Measurements from ENCODE around the gene TFAP2C. TPM values are rescaled to one million over a fixed set of nuclear protein-coding genes. Genes with fewer than 3 reads are reported as not detected.

The TFAP2C gene
- total RNA-seq, 1 experiment from 2014 or later = 34.8 TPM

GRCh38 chr20:56646599-56646998 lies 17.5 kb downstream of the TFAP2C start:
- Histone ChIP-seq H3K79me2 (ENCODE audit: low read depth) (no peaks in the 10 kb centered on the region), H3K36me3 (ENCODE audit: low read depth) (peaks cover 7% of the 10 kb centered on the region; the same call in 1 of the 2 replicates), H3K4me3 (no peak overlapping the region), H3K9me2 (ENCODE audit: insufficient read depth) (no peaks in the 10 kb centered on the region), H4K20me1 (ENCODE audit: insufficient read depth) (no peaks in the 10 kb centered on the region), H3K4me1 (replicated peaks; ENCODE audit: insufficient read depth) (no peaks in the 10 kb centered on the region), H3K27me3 (ENCODE audit: insufficient read depth, low read depth) (no peaks in the 10 kb centered on the region), H2AFZ (no peak overlapping the region), H3K9me3 (ENCODE audit: insufficient read depth, low read depth) (no peaks in the 10 kb centered on the region), H3F3A (ENCODE audit: insufficient read depth, low read depth) (no peaks in the 10 kb centered on the region), H3K27ac (no peak overlapping the region), H3K4me2 (no peak overlapping the region)
- no TSS peak for BruUV-seq (replicated peaks)
- intact Hi-C loops (cut with micrococcal nuclease; ENCODE audit: unreplicated experiment) = no loop called here
- TF ChIP-seq CTCF (conservative IDR thresholded peaks at IDR 0.05) = no peak
- no peak for TF ChIP-seq EZH2 (IDR thresholded peaks at IDR 0.05; ENCODE audit: low read depth)
- ChIA-PET POLR2A (ENCODE audit: unreplicated experiment) (no interaction called here), CTCF (no interaction called here)
- no peak for DNase-seq

DNA sequence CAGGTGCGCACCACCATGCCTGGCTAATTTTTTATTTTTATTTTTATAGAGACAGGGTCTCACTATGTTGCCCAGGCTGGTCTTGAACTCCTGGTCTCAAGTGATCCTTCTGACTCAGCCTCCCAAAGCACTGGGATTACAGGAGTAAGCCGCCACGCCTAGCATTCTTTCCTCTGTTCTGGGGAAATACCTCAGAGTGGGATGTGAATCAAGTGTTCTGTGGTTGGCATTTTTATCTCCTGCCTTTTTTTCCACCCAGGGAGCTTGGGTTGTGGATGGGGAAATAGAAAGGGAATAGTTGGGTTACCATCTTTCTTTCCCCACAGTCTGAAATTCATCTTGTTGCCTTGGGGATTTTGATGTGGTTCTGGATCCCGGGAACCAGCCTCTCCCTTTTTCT lies 24.1 kb downstream of the TFAP2C start:
- H3K4me1 ChIP-seq (replicated peaks; ENCODE audit: insufficient read depth) = no peaks in the 10 kb centered on the region
- CTCF ChIA-PET = no interaction called here
- H3K4me3 ChIP-seq = no peak overlapping the region
- no peaks in the 10 kb centered on the region for H3K9me2 ChIP-seq (ENCODE audit: insufficient read depth)
- H3K27me3 ChIP-seq (ENCODE audit: insufficient read depth, low read depth) = no peaks in the 10 kb centered on the region
- no peak overlapping the region for H3K4me2 ChIP-seq
- H3K27ac ChIP-seq = no peak overlapping the region
- no peaks in the 10 kb centered on the region for H3K9me3 ChIP-seq (ENCODE audit: insufficient read depth, low read depth)
- no peak for TF ChIP-seq CTCF (conservative IDR thresholded peaks at IDR 0.05)
- no peak for TF ChIP-seq EZH2 (IDR thresholded peaks at IDR 0.05; ENCODE audit: low read depth)
- no peaks in the 10 kb centered on the region for H3F3A ChIP-seq (ENCODE audit: insufficient read depth, low read depth)
- peak in 1 of 2 experiments; percentile 12 for DNase-seq
- H4K20me1 ChIP-seq (ENCODE audit: insufficient read depth) = no peaks in the 10 kb centered on the region
- BruUV-seq (replicated peaks) = no TSS peak
- H3K36me3 ChIP-seq (ENCODE audit: low read depth) = no peaks in the 10 kb centered on the region
- POLR2A ChIA-PET (ENCODE audit: unreplicated experiment) = no interaction called here
- no peaks in the 10 kb centered on the region for H3K79me2 ChIP-seq (ENCODE audit: low read depth)
- H2AFZ ChIP-seq = no peak overlapping the region
- intact Hi-C loops (cut with micrococcal nuclease; ENCODE audit: unreplicated experiment) = no loop called here

DNA sequence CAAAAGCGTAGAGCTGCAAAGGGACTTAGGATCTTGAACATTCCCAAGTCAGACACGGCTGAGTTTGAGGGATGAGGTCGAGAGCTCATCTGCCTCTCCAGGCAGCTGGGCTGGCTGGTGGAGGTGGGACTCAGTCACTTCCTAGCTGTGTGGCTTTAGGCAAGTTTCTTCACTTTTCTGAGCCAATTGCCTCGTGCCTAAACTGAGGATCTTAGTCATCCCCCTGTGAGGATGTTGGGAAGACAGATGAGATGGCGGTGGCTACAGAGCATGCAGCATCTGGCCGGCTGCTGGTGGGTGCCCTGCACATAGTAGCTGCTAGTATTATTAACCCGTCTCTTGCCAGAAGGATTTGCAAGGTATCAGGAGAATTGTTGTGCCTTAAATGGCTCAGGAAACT lies 27.5 kb downstream of the TFAP2C start:
- Histone ChIP-seq H3K79me2 (ENCODE audit: low read depth) (no peaks in the 10 kb centered on the region), H3K4me1 (replicated peaks; ENCODE audit: insufficient read depth) (no peaks in the 10 kb centered on the region), H3K9me2 (ENCODE audit: insufficient read depth) (no peaks in the 10 kb centered on the region), H3K36me3 (ENCODE audit: low read depth) (no peaks in the 10 kb centered on the region), H3K4me3 (no peak overlapping the region), H4K20me1 (ENCODE audit: insufficient read depth) (no peaks in the 10 kb centered on the region), H3F3A (ENCODE audit: insufficient read depth, low read depth) (no peaks in the 10 kb centered on the region), H2AFZ (no peak overlapping the region), H3K9me3 (ENCODE audit: insufficient read depth, low read depth) (no peaks in the 10 kb centered on the region), H3K27me3 (ENCODE audit: insufficient read depth, low read depth) (no peaks in the 10 kb centered on the region), H3K27ac (no peak overlapping the region), H3K4me2 (no peak overlapping the region)
- BruUV-seq (replicated peaks) = no TSS peak
- DNase-seq = no peak
- intact Hi-C loops (cut with micrococcal nuclease; ENCODE audit: unreplicated experiment) = no loop called here
- ChIA-PET POLR2A (ENCODE audit: unreplicated experiment) (no interaction called here), CTCF (no interaction called here)
- TF ChIP-seq EZH2 (IDR thresholded peaks at IDR 0.05; ENCODE audit: low read depth) = no peak
- TF ChIP-seq CTCF (conservative IDR thresholded peaks at IDR 0.05) = no peak
